G401.6 (cell line): ENCODE measurements around the gene MRO.
"Not testable (repeated sequence)": the region's sequence is repeated elsewhere in the genome, so short reads cannot be mapped to it uniquely, and the experiment has no call there.

Experiments used
- FAIRE-seq: peaks from 2 replicates; lab custom pipeline; 2012; peaks lifted over from hg19 to GRCh38; lab: Jason Lieb, UNC

The MRO gene

GRCh38 chr18:50833496-50833895 lies 13.7 kb upstream of the MRO start:
- FAIRE-seq: not testable (repeated sequence)

GRCh38 chr18:50832754-50833153 lies 12.9 kb upstream of the MRO start:
- FAIRE-seq: no peak

GRCh38 chr18:50830544-50830943 lies 10.7 kb upstream of the MRO start:
- no peak for FAIRE-seq

- no peak for FAIRE-seq
These were observed 9.8 kb upstream of the MRO start for GRCh38 chr18:50829644-50830043.

- no peak for FAIRE-seq
These were observed 6.2 kb upstream of the MRO start for GRCh38 chr18:50826027-50826426.

- FAIRE-seq: no peak
These were observed 5.8 kb upstream of the MRO start for GRCh38 chr18:50825621-50826020.

GRCh38 chr18:50822756-50823155 lies 2.9 kb upstream of the MRO start:
- no peak for FAIRE-seq

GRCh38 chr18:50820901-50821520 lies 1.2 kb upstream of the MRO start:
- FAIRE-seq: no peak

- no peak for FAIRE-seq
These were observed 639 bp downstream of the MRO start for GRCh38 chr18:50819027-50819727.

GRCh38 chr18:50816419-50817166 lies 3.2 kb downstream of the MRO start:
- no peak for FAIRE-seq

GRCh38 chr18:50814395-50814794 lies 5.4 kb downstream of the MRO start:
- FAIRE-seq: no peak

- FAIRE-seq: no peak
These were observed 6.5 kb downstream of the MRO start for GRCh38 chr18:50813353-50813752.

- no peak for FAIRE-seq
These were observed 7.0 kb downstream of the MRO start for GRCh38 chr18:50812834-50813233.

- FAIRE-seq: no peak
These were observed 12.6 kb downstream of the MRO start for GRCh38 chr18:50807176-50807575.

GRCh38 chr18:50806208-50806616 lies 13.6 kb downstream of the MRO start:
- FAIRE-seq: no peak

- no peak for FAIRE-seq
These were observed 14.1 kb downstream of the MRO start for GRCh38 chr18:50805732-50806131.

- no peak for FAIRE-seq
These were observed 16.2 kb downstream of the MRO start for GRCh38 chr18:50803592-50803991.

- FAIRE-seq: no peak
These were observed 17.7 kb downstream of the MRO start for GRCh38 chr18:50802141-50802540.

- FAIRE-seq: no peak
These were observed 22.7 kb downstream of the MRO start for GRCh38 chr18:50797142-50797541.

GRCh38 chr18:50796495-50796894 lies 23.3 kb downstream of the MRO start:
- no peak for FAIRE-seq

GRCh38 chr18:50793641-50794565 lies 25.9 kb downstream of the MRO start:
- no peak for FAIRE-seq

GRCh38 chr18:50792885-50793284 lies 26.9 kb downstream of the MRO start:
- no peak for FAIRE-seq
